Transverse colon (tissue), 4 donors: Measurements from ENCODE around the gene GSTP1.
"Not testable (repeated sequence)": the region's sequence is repeated elsewhere in the genome, so short reads cannot be mapped to it uniquely, and the experiment has no call there.

Experiments
- POLR2A ChIP-seq: fragments of 450-650 bp; IDR thresholded peaks from one replicate; pipeline ENCODE4 v1.6.1; 2016; ENCODE audit warnings: antibody characterized with exemption, mild to moderate bottlenecking, moderate library complexity
- POLR2AphosphoS5 ChIP-seq, 3 donors: sonication (generic); formaldehyde crosslinking; IDR thresholded peaks; one replicate each; pipeline ENCODE4 v1.6.1; 2016; ENCODE audit warnings: antibody characterized with exemption in 3 of 3
- TF ChIP-seq, protein P1 (sequence below), 5 experiments: fragments of 200-600 bp in 3 of 5; fragments of 450-650 bp in 2 of 5; sonication (generic) in 3 of 5; IDR thresholded peaks; 1 replicate in 2 of 5; 2 replicates in 3 of 5; pipeline ENCODE4 v1.5.1; 2016 to 2017; ENCODE audit warnings: antibody characterized with exemption in 5 of 5, inconsistent platforms in 3 of 5, mild to moderate bottlenecking in 2 of 5, moderate library complexity in 1 of 5

DNA sequence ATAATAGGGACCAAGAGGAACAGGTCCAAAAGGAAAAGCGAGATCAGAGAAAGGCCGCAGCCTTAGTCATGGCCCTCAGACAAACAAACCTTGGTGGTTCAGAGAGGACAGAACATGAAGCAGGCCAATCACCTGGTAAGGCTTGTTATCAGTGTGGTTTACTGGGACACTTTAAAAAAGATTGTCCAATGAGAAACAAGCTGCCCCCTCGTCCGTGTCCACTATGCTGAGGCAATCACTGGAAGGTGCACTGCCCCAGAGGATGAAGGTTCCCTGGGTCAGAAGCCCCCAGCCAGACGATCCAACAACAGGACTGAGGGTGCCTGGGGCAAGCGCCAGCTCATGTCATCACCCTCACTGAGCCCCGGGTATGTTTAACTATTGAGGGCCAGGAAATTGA, 39.3 kb downstream of the GSTP1 start:
- TF ChIP-seq, protein P1, sequence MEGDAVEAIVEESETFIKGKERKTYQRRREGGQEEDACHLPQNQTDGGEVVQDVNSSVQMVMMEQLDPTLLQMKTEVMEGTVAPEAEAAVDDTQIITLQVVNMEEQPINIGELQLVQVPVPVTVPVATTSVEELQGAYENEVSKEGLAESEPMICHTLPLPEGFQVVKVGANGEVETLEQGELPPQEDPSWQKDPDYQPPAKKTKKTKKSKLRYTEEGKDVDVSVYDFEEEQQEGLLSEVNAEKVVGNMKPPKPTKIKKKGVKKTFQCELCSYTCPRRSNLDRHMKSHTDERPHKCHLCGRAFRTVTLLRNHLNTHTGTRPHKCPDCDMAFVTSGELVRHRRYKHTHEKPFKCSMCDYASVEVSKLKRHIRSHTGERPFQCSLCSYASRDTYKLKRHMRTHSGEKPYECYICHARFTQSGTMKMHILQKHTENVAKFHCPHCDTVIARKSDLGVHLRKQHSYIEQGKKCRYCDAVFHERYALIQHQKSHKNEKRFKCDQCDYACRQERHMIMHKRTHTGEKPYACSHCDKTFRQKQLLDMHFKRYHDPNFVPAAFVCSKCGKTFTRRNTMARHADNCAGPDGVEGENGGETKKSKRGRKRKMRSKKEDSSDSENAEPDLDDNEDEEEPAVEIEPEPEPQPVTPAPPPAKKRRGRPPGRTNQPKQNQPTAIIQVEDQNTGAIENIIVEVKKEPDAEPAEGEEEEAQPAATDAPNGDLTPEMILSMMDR (IDR thresholded peaks at IDR 0.05): not testable (repeated sequence)
- not testable (repeated sequence) for TF ChIP-seq POLR2AphosphoS5 (IDR thresholded peaks at IDR 0.05); POLR2A
